ES-I3 (cell line): ENCODE data around the gene LRPAP1.

Source experiments
- H3K36me3 ChIP-seq: 2 replicates; pipeline ENCODE4 v1.6.1; 2013; ENCODE audit warnings: mild to moderate bottlenecking, low read length, control low read depth, moderate library complexity; ENCODE audit not compliant: insufficient read depth
- H3K4me1 ChIP-seq: 2 replicates; pipeline ENCODE4 v1.6.1; 2013; ENCODE audit warnings: mild to moderate bottlenecking, control low read depth, low read length; ENCODE audit not compliant: insufficient read depth
- H3K9ac ChIP-seq: 2 replicates; pipeline ENCODE4 v1.6.1; 2013; ENCODE audit warnings: low read depth, mild to moderate bottlenecking, low read length, moderate library complexity
- H3K9me3 ChIP-seq: 2 replicates; pipeline ENCODE4 v1.6.1; 2013; ENCODE audit warnings: mild to moderate bottlenecking, low read length, moderate library complexity; ENCODE audit not compliant: control insufficient read depth, insufficient read depth

The LRPAP1 gene

DNA sequence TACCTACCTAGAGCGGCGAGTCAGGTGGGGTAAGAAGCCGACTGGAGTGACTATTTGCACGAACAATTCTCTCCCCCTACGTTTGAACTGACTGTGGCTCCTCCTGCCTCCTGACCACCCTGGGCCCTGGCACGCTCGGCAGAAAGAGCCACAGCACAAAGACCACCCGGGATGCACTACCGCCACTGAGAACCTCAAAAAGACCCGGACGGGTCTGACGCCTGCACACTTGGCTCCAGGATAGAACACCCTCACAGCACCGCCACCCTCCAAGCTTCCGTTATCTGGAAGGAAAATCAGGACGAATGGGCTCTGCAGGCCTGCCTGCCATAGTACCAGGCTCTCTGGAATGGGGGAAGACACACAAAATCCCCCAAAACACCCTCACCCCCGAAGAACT lies 2.2 kb downstream of the LRPAP1 start:
- Histone ChIP-seq H3K4me1 (no peaks in the 10 kb centered on the region; the same call in 1 of the 2 replicates), H3K36me3 (no peaks in the 10 kb centered on the region), H3K9ac (no peak overlapping the region), H3K9me3 (no peaks in the 10 kb centered on the region)

DNA sequence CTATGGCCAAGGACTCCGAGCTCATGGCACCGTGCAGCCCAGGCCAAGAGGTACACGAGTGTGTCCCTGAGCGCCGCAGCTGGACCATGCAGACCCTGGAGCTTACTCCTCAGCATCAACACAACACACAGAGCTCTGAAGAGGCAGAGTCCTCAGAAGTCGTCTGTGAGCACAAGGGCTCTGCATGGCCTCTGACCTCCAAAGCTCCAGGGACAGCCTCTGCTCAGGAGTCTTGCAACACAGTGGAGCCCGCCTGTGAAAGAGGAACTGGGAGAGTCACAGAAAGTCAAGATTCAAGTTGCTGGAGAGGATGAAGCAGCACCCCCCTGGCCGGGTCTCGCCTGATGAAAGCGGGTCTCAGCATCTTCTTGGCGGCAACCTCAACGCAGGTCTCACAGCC lies 2.9 kb downstream of the LRPAP1 start:
- no peak overlapping the region for H3K9ac ChIP-seq
- no peaks in the 10 kb centered on the region; the same call in 1 of the 2 replicates for H3K4me1 ChIP-seq
- no peaks in the 10 kb centered on the region for H3K9me3 ChIP-seq
- peaks cover 5% of the 10 kb centered on the region; the same call in 1 of the 2 replicates for H3K36me3 ChIP-seq

DNA sequence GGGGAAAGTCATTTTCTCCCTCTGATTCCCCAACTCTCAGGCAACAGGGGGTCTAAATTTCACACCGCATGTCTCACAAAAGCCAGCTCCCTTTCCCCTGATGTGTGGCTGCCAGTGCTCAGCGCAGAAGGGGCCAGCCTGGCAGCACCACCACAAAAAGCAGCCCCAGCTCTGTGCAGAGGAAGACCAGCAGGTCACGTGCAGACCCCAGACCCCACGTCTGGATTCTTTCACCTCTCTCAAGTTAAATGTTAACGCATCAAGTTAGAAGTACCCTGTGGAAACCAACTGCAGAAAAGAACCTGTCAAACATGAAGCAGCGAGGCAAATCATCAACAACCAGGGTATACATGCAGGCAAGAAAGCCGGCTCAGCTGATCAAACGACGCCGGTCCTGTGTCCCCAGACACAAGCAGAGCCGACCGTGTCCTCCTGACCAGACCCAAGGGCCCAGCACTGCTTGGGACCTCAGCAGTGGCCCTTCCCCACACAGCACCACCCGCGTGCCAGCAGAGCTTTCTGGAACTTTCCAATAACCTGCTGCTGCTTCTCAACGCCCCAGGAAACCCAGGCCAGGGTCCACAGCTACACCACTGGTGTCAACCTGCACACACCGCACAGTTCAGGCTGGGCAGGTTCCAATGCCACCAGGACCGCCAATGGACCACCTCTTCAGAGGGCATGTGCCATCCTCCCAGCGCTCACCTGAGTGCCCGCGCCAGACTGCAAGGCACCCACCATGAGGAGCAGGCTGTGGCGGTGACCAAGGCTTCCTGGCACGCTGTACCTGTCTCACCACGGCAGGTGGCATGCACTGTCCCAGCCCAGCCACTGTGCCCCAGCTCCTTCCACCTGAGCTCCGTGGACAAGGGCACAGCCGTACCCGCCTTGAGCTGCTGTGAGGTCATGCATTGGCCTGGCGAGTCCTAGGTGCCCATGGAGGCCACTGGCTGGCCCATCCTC lies 4.0 kb downstream of the LRPAP1 start:
- Histone ChIP-seq H3K9me3 (no peaks in the 10 kb centered on the region), H3K36me3 (peaks cover 9% of the 10 kb centered on the region; the same call in 1 of the 2 replicates), H3K4me1 (no peaks in the 10 kb centered on the region; the same call in 1 of the 2 replicates), H3K9ac (no peak overlapping the region)

DNA sequence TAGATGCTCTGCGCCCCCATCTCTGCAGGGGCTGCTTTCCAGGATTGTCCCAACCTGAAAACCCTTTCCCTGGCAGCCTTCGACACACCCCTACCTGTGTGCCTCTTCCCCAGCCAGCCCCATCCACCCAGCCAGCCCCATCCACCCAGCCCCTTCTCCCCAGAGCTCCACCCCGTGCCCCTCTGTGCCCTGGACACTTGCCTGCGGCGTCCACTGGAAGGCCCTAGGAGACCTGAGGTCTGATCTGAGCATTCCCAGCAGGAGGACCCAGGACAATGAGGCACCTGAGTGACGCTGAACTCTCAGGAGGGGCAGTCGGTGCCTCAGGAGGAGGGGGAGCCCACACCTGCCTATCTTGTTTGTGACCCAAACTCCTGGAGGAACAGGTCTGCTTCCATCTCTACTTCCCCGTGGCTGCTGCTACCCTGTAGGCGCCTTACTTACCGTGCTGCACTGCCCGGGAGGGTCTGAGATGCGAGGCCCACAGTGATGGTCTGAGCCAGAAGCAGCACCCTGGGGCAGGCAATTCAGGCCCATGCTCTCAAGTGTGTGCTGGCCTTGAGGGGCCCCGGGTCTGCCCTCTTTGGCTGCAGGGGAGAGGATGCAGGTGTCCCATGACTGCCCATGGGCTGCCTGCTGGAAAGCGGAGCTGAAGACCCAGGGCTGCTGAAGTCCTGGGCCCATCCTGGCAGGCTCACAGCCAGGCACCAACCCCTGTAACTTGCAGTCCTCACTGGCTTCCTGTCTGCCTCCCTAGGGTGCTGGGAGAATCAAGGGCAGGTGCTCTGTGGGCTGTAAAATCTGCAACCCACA lies 4.9 kb downstream of the LRPAP1 start:
- Histone ChIP-seq H3K4me1 (no peaks in the 10 kb centered on the region; the same call in 1 of the 2 replicates), H3K36me3 (peaks cover 9% of the 10 kb centered on the region; the same call in 1 of the 2 replicates), H3K9ac (no peak overlapping the region), H3K9me3 (no peaks in the 10 kb centered on the region)

DNA sequence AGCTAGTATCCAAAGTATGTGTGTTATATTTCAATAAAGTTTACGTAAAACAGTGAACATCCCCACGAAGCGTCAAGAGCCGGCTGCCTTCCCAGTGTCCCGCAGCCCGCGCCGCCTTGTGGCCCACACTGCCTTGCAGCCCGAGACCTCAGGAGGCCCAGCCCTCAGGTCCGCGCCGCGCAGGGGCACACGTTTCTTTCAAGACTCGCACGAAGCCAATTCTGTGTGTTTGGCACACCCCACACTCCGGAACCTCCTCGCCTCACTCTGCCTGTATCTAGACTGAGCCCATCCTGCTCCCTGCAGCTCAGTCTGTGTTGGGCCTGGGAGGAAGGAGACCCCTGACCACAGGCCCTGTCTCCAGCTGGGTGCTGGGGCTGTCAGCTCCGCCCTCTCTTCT lies 5.8 kb downstream of the LRPAP1 start:
- Histone ChIP-seq H3K9ac (no peak overlapping the region), H3K4me1 (no peaks in the 10 kb centered on the region; the same call in 1 of the 2 replicates), H3K36me3 (peaks cover 9% of the 10 kb centered on the region; the same call in 1 of the 2 replicates)

DNA sequence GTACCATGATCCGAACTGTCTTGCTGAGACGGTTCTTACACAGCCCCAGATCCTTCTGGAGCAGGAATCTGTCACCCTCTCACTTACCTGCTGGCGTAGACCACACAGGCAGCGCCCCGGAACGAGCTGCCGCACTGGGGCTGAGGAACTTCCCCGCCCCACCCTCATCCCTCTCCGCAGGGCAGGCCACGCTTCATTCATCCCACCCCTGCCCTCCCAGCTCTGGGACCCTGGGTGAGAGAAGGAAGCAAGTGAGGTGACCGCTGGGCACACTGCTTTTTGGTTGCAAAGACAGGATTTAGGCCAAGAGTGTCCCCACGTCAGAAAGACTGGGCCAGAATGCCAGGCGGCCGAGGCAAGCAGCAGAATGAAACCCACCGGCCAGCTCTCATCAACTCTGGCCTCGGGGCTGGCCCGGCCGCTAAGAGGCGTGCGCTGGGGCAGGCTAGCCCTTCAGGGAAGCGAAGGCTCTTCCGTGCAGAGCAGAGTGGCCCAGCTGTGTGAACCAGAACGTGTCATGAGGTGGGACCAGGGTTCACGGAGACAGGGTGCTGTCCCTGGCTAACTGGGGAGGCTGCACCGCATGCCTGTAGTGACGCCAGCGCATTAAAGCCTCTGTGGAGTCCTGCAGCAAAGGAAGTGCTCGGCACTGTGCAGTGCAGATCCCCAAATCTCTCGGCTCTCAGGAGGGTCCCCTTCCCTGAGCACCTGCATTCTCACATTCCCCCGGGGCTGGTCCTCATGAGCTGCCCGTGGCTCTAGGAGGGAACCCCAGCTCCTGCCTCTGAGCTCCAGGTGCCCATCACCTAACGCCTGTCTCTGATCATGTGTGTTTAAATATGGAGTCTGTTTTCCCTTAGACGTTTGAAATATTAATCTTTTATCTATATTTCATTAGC lies 6.4 kb downstream of the LRPAP1 start:
- Histone ChIP-seq H3K9me3 (no peaks in the 10 kb centered on the region), H3K4me1 (no peaks in the 10 kb centered on the region), H3K36me3 (peaks cover 9% of the 10 kb centered on the region; the same call in 1 of the 2 replicates), H3K9ac (no peak overlapping the region)

More for the DNA sequence above, 5.8 kb downstream of the LRPAP1 start:
- H3K9me3 ChIP-seq, result no peaks in the 10 kb centered on the region

DNA sequence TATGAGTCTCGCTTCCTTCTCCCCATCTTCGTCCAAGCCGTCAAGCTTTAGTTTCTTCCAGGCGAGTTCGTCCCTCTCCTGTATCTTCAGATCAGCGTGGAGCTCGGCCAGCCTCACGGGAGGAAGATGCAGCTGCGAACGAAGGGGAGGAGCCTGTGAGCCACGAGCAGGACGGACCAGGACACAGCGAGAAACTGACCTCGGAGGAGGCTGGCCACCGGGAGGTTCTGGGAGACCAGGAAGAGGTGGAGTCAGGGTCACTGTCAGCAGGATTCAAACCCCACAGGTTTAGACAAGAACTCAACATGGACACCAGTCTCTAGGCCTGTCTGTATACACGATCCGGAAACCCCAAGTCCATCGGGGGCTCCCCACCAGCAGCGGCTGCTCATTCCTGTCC lies 7.3 kb downstream of the LRPAP1 start:
- H3K4me1 ChIP-seq, result no peaks in the 10 kb centered on the region
- H3K9ac ChIP-seq, result no peak overlapping the region
- H3K9me3 ChIP-seq, result no peaks in the 10 kb centered on the region
- peaks cover 16% of the 10 kb centered on the region; the same call in 1 of the 2 replicates for H3K36me3 ChIP-seq

DNA sequence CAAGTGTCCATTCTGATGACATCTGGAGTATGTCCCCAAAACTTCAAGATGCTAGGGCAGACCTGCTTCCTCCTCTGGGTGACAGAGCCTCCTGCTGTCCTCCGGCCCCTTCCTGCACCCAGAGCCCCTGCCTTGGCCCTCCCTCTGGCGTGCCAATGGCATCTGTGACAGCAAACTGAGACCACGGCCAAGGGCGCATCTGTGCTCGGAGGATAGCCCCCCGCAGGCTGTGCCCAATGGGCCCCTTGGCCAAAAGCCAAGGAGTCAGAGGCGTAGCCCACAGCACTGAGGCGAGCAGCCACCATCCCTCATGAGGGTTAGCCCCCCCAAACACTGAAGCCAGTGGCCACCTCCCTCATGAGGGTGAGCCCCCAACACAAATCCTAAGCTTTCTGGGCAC lies 7.9 kb downstream of the LRPAP1 start:
- Histone ChIP-seq H3K9ac (no peak overlapping the region), H3K4me1 (no peaks in the 10 kb centered on the region), H3K36me3 (peaks cover 22% of the 10 kb centered on the region; the same call in 1 of the 2 replicates), H3K9me3 (no peaks in the 10 kb centered on the region)

DNA sequence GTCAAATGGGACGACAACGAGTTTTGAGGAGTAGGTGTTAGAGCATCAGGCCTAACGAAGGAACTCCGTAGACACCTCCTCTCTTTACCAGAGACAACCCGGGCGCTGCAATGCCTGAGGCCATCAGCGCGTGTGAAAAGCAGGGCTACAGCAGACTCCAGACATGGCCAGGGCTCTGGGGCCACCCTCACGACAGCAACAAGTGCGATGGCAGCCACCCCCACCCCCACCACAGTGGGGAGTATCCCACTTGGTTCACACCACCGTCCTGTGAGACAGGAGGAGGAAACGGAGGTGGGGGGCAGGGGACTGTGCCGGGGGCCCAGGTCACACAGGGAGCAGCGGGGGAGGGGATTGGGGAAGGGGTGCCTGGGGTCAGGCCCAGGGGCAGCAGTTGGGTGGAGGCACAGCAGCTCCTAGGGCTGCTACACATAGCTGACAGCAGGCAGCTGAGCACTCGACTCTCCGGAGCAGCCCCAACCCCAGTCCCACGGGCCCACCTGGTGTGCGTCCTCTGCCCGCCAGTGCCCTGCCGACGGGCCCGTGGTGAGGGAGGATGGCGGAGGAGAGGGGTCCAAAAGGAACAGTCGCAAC lies 8.5 kb downstream of the LRPAP1 start:
- peaks cover 24% of the 10 kb centered on the region; the same call in 1 of the 2 replicates for H3K36me3 ChIP-seq
- H3K9me3 ChIP-seq, result no peaks in the 10 kb centered on the region
- H3K9ac ChIP-seq, result no peak overlapping the region
- H3K4me1 ChIP-seq, result no peaks in the 10 kb centered on the region

DNA sequence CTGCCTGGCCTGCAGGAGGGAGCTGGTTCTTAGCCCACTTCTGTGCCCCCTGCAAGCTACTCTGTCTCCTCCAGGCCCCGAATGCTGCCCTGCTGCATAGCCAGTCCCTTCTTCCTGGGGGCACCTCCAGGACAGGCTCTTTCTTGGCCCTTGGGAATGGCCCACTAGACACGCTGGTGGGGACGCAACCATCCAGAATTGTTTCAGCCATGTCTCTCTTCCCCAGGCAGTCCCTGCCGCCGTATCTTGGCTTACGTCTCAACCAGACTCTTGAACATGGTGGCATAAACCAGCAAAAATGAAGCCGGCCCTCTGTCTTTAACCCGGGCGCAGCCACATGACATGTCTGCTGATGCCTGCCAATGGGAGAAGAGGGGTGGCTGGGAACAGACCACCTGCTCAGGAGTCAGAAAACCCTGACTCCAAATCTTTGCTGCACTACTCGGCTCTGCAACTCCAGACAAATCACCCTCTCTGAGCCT lies 9.0 kb downstream of the LRPAP1 start:
- Histone ChIP-seq H3K9ac (no peak overlapping the region), H3K4me1 (no peaks in the 10 kb centered on the region), H3K36me3 (peaks cover 25% of the 10 kb centered on the region; the same call in 1 of the 2 replicates), H3K9me3 (no peaks in the 10 kb centered on the region)

DNA sequence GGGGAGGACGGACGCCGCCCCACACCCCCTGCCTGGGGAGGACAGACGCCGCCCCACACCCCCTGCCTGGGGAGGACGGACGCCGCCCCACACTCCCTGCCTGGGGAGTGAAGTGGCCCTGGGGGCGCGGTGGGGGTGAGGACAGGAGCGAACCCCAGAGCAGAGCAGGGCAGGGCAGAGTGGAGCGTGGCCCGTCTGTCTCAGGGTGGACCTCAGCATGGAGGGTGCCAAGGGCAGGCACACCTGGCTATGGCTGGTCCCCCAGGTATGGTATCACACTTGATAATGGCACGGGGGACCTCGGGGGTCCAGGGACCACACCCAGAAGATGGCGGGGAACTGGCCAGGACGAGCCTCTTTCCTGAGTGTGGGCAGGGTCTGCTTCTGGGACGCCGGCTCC lies 9.6 kb downstream of the LRPAP1 start:
- Histone ChIP-seq H3K36me3 (peaks cover 26% of the 10 kb centered on the region; the same call in 1 of the 2 replicates), H3K4me1 (no peaks in the 10 kb centered on the region)

DNA sequence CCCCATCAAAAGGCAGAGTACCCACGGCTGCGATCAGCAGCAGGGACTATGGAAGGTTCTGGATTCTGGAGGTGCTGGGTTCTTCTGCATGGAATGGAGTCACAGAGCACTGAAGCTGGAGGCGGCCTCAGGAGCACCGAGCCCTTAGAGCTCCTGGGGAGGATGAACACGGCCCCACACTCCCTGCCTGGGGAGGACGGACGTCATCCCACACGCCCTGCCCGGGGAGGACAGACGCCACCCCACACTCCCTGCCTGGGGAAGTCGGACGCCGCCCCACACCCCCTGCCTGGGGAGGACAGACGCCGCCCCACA lies 9.9 kb downstream of the LRPAP1 start:
- Histone ChIP-seq H3K9ac (no peak overlapping the region), H3K9me3 (no peaks in the 10 kb centered on the region), H3K4me1 (no peaks in the 10 kb centered on the region), H3K36me3 (peaks cover 26% of the 10 kb centered on the region; the same call in 1 of the 2 replicates)

More for the DNA sequence above, 9.6 kb downstream of the LRPAP1 start:
- no peaks in the 10 kb centered on the region for H3K9me3 ChIP-seq
- no peak overlapping the region for H3K9ac ChIP-seq

DNA sequence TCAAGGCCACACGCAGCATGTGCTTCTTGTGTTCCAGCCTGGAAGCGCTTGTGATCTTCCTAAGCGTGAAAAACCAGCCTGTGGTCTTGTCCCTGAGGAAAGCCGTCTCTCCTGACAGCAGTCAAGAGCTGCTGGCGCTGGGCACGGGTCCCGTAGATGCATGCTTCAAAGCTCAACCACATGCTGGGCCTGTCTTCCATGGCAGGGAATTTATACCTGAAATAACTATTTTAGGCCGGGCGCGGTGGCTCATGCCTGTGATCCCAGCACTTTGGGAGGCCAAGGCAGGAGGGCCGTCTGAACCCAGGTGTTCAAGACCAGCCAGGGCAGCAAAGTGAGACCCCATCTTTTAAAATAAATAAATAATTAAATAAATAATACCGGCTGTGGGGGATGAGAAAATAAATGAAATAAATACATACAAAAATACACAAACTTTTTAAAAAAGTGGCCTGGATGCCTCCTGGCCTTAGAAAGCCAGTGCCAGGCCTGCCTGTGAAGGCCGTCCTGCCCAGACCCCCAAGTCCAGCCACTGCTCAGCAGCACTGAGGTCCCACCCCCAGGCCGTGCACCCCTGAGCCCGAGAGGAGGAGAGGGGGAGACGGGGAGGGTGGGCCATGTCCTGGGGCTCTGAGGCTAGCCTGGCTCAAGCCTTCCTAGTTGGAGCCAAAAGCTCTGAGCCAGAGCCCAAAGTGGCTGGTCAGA lies 10.4 kb downstream of the LRPAP1 start:
- Histone ChIP-seq H3K36me3 (peaks cover 26% of the 10 kb centered on the region; the same call in 1 of the 2 replicates), H3K9ac (no peak overlapping the region), H3K4me1 (no peaks in the 10 kb centered on the region), H3K9me3 (no peaks in the 10 kb centered on the region)
